ENCODE results near the gene GNPDA2.

DNA sequence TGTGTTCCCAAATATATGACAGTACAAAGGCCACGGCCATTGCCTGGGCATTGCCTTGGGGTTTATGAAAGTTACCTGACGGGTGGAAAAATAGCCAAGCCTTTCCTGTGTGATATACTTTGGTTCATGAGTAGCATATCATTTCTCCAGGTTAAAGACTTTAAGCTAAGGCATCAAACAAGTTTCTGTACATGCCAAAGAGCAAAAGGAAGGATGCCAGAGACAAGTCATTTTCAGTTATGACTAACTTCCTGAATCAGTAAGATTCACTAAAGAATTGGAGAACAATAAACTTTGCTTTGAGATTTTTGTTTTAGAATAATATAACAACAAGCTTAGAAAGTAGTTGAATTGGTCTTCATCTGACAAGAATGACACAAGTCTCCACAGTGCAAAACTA is 57.8 kb downstream of the GNPDA2 start:
- no peak for TF ChIP-seq POLR2A (IDR thresholded peaks at IDR 0.05)
- TF ChIP-seq, protein P1, sequence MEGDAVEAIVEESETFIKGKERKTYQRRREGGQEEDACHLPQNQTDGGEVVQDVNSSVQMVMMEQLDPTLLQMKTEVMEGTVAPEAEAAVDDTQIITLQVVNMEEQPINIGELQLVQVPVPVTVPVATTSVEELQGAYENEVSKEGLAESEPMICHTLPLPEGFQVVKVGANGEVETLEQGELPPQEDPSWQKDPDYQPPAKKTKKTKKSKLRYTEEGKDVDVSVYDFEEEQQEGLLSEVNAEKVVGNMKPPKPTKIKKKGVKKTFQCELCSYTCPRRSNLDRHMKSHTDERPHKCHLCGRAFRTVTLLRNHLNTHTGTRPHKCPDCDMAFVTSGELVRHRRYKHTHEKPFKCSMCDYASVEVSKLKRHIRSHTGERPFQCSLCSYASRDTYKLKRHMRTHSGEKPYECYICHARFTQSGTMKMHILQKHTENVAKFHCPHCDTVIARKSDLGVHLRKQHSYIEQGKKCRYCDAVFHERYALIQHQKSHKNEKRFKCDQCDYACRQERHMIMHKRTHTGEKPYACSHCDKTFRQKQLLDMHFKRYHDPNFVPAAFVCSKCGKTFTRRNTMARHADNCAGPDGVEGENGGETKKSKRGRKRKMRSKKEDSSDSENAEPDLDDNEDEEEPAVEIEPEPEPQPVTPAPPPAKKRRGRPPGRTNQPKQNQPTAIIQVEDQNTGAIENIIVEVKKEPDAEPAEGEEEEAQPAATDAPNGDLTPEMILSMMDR (IDR thresholded peaks at IDR 0.05): no peak

Data from heart left ventricle (tissue), 13 donors.